A549 (cell line): ENCODE results near the gene DAB2.

Source experiments
- CTCF ChIP-seq: fragments of >200 bp; sonication (Bioruptor Twin); formaldehyde crosslinking; IDR thresholded peaks from 3 replicates; pipeline ENCODE4 v1.5.1; 2016
- EHF ChIP-seq: fragments of 250-450 bp; sonication (Bioruptor Pico); IDR thresholded peaks from 2 replicates; pipeline ENCODE4 v1.5.0; 2020; ENCODE audit warnings: mild to moderate bottlenecking
- HDAC2 ChIP-seq: fragments of 200-600 bp; sonication (generic); IDR thresholded peaks from 2 replicates; pipeline ENCODE4 v1.6.1; 2016
- HES2 ChIP-seq: fragments of >200 bp; sonication (Bioruptor Twin); formaldehyde crosslinking; IDR thresholded peaks from 2 replicates; pipeline ENCODE4 v1.6.1; 2016
- KDM5A ChIP-seq: fragments of 200-600 bp; sonication (generic); IDR thresholded peaks from 2 replicates; pipeline ENCODE4 v1.6.1; 2016; ENCODE audit warnings: antibody characterized with exemption, mild to moderate bottlenecking
- MAX ChIP-seq: IDR thresholded peaks from 2 replicates; pipeline ENCODE4 v1.6.1; 2012
- PHF8 ChIP-seq: fragments of 200-600 bp; sonication (generic); IDR thresholded peaks from 2 replicates; pipeline ENCODE4 v1.6.1; 2016; ENCODE audit warnings: low read depth, mild to moderate bottlenecking, antibody characterized with exemption, moderate library complexity, borderline replicate concordance
- RAD21 ChIP-seq, 2 experiments: fragments of >200 bp in 1 of 2; sonication (Bioruptor Twin) in 1 of 2; formaldehyde crosslinking in 1 of 2; IDR thresholded peaks in 1 of 2; conservative IDR thresholded peaks in 1 of 2; 2 replicates in 1 of 2; 3 replicates in 1 of 2; pipeline ENCODE4 v1.6.1; 2012 to 2018; ENCODE audit warnings: inconsistent platforms in 1 of 2
- RARB ChIP-seq: fragments of 250-450 bp; sonication (Bioruptor Pico); IDR thresholded peaks from 2 replicates; pipeline ENCODE4 v1.8.0; 2021; ENCODE audit warnings: mild to moderate bottlenecking, moderate library complexity
- ZFP36 ChIP-seq: fragments of 450-650 bp; IDR thresholded peaks from 2 replicates; pipeline ENCODE4 v1.6.1; 2014; ENCODE audit warnings: borderline replicate concordance; ENCODE audit not compliant: partially characterized antibody
- ZNF302 ChIP-seq: fragments of 250-450 bp; sonication (Bioruptor Pico); IDR thresholded peaks from 2 replicates; pipeline ENCODE4 v1.9.0; 2021; ENCODE audit warnings: inconsistent platforms, mild to moderate bottlenecking, moderate library complexity

- TF ChIP-seq CTCF (no peak), HES2 (no peak), RAD21 (conservative IDR thresholded peaks at IDR 0.05 in 1 of 2, IDR thresholded peaks at IDR 0.05 in 1 of 2) (no peak), ZFP36 (no peak), MAX (no peak), EHF (CRISPR knock-in tag) (no peak), HDAC2 (no peak), RARB (no peak), ZNF302 (CRISPR knock-in tag) (no peak), KDM5A (no peak), PHF8 (no peak)
These were observed 51.0 kb downstream of the DAB2 start for GRCh38 chr5:39373791-39374190.
